Measurements from ENCODE around the gene PRCD. TPM values are rescaled to one million over a fixed set of nuclear protein-coding genes. Genes with fewer than 3 reads are reported as not detected.

The PRCD gene
- total RNA-seq, 1 donor from 2014 or later, result 5.8 TPM

DNA sequence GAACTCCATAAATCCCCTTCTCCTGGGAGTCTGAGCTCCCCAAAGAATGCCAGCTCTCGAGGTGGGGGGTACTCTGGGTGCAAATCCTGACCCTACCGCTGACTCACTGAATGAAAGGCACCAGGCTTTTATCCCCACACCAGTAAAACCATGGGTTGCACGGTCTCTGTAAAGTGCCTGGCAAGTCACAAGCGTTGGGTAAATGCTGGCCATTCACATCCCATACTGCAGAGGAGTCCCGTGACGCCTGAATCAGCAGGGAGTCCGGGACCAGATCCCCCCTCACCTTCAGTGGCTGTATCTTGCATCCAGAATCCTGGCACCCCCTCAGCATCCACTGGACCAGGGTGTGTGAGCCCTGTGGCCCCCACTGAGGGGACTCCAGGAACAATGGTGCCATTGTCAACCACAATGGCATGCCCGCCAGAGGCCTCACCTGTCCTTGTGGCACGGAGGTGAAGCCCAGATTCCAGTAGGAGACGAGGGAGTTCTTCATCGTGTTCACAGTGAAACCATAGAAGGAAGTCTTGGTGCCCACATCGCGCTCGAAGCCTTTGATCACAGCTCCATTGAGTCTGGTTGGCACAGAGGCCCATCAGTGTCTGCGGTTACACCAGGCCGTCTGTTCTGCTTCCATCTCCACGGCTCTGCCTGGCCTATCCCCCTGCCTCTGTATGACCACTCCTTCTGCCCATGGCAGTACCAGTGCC, 32.5 kb downstream of the PRCD start:
- H3K4me3 ChIP-seq (ENCODE audit: low read depth, low read length), result no peak overlapping the region
- TF ChIP-seq, protein P1, sequence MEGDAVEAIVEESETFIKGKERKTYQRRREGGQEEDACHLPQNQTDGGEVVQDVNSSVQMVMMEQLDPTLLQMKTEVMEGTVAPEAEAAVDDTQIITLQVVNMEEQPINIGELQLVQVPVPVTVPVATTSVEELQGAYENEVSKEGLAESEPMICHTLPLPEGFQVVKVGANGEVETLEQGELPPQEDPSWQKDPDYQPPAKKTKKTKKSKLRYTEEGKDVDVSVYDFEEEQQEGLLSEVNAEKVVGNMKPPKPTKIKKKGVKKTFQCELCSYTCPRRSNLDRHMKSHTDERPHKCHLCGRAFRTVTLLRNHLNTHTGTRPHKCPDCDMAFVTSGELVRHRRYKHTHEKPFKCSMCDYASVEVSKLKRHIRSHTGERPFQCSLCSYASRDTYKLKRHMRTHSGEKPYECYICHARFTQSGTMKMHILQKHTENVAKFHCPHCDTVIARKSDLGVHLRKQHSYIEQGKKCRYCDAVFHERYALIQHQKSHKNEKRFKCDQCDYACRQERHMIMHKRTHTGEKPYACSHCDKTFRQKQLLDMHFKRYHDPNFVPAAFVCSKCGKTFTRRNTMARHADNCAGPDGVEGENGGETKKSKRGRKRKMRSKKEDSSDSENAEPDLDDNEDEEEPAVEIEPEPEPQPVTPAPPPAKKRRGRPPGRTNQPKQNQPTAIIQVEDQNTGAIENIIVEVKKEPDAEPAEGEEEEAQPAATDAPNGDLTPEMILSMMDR (conservative IDR thresholded peaks at IDR 0.05; ENCODE audit: low read depth, low read length), result no peak
- no peak for DNase-seq (ENCODE audit: low read depth)

DNA sequence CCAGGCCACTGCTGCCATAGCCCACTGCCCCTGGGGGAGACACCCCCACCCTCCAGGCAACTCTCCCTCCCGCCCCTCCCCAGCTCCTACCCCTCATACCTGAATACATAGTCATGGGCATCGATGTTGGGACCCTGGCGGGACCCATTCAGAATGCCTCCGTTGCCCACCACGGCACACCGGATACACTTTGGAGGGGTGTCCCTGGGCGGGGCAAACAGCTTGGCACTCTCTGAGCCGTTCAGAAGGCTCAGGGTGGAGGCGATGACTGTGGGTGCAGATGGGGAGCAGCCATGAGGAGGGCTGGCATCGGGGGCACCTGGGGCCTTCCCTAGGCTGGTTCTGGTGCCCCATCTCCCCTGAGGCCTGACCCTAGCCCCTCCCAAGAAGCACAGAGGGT, 33.3 kb downstream of the PRCD start:
- DNase-seq (ENCODE audit: low read depth), result no peak
- no peak overlapping the region for H3K4me3 ChIP-seq (ENCODE audit: low read depth, low read length)
- TF ChIP-seq, protein P1 (conservative IDR thresholded peaks at IDR 0.05; ENCODE audit: low read depth, low read length), result no peak

DNA sequence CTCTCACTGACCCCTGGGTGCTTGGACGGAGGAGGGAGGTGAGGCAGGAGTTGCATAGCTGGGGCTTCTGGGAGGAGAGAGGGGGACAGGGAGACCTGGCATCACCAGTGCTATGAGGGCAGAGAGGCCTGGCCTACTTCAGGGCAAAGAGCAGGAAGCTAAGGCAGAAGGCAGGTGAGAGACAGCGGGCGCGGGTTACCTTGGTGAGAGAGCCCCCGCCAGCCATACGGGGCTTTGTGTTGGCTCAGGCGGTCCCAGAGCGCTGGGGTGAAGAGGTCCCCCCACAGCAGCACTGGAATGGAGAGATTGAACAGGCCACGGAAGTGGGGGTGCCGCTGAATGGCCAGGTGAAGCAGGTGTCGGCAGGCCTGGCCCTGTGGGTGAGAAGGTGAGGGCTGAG, 34.3 kb downstream of the PRCD start:
- TF ChIP-seq, protein P1 (conservative IDR thresholded peaks at IDR 0.05; ENCODE audit: low read depth, low read length), result no peak
- DNase-seq (ENCODE audit: low read depth), result no peak
- no peak overlapping the region for H3K4me3 ChIP-seq (ENCODE audit: low read depth, low read length)

DNA sequence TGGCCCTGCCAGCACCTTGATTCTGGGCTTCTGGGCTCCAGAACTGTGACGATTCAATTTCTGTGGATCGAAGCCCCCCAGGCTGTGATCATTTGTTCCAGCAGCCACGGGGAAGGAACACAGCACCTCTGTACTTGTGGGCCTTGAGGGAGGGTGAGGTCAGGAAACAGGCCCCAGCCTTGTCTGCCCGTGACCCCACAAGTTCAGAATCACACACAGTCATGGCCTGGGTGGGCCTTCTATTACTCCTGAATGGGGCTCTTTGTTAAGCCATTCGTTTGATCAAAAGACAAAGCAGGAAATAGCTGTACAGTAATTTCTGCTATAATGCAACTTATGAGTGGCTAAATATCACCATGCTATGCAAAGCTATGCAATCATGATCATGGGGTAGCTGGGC, 35.7 kb downstream of the PRCD start:
- TF ChIP-seq, protein P1 (conservative IDR thresholded peaks at IDR 0.05; ENCODE audit: low read depth, low read length), result no peak
- no peak overlapping the region for H3K4me3 ChIP-seq (ENCODE audit: low read depth, low read length)
- no peak for DNase-seq (ENCODE audit: low read depth)

- no peak for DNase-seq (ENCODE audit: low read depth)
- TF ChIP-seq, protein P1 (conservative IDR thresholded peaks at IDR 0.05; ENCODE audit: low read depth, low read length), result no peak
- H3K4me3 ChIP-seq (ENCODE audit: low read depth, low read length), result no peak overlapping the region
Observed at GRCh38 chr17:76576189-76576588, 36.3 kb downstream of the PRCD start.

GRCh38 chr17:76577876-76578275, 38.0 kb downstream of the PRCD start:
- H3K4me3 ChIP-seq (ENCODE audit: low read depth, low read length), result no peak overlapping the region
- TF ChIP-seq, protein P1 (conservative IDR thresholded peaks at IDR 0.05; ENCODE audit: low read depth, low read length), result no peak
- DNase-seq (ENCODE audit: low read depth), result no peak

DNA sequence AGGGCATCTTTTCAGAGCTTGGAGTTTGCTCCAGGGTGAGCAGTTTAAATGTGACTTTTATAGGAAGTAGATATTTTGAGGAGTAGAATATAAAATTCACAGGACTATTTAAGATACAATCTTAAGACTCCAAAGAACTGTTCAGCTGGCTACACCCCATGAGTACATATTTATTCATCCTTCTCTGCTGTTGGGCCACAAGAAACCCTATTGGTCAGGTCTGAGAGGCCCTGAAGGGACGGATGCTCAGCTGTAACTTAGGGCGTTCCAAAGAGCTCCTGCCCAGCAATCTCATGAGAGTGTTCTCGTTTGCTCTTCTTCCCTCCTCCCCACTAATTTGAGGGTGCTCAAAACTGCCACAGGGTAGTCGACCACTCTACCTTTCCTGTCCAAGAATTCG, 38.5 kb downstream of the PRCD start:
- DNase-seq (ENCODE audit: low read depth), result no peak
- TF ChIP-seq, protein P1 (conservative IDR thresholded peaks at IDR 0.05; ENCODE audit: low read depth, low read length), result no peak
- H3K4me3 ChIP-seq (ENCODE audit: low read depth, low read length), result no peak overlapping the region
